GM21717 (cell line): ENCODE measurements around the gene NABP2.
"Not testable (repeated sequence)": the region's sequence is repeated elsewhere in the genome, so short reads cannot be mapped to it uniquely, and the experiment has no call there.

Experiments used
- ATAC-seq: cut with Tn5 transposase; IDR thresholded peaks from one replicate; pipeline ENCODE4 v1.9.1; 2021; ENCODE audit warnings: mild to moderate bottlenecking, moderate library complexity; ENCODE audit not compliant: unreplicated experiment

Gene NABP2

GRCh38 chr12:56224102-56224701, at the start of gene NABP2:
TSS of gene NABP2 (plus strand) at chr12:56224342. CDS start at chr12:56224857, 515 bp downstream.
- ATAC-seq = peak; percentile 68

GRCh38 chr12:56178347-56178746, 45.8 kb upstream of the NABP2 start:
- no peak for ATAC-seq

DNA sequence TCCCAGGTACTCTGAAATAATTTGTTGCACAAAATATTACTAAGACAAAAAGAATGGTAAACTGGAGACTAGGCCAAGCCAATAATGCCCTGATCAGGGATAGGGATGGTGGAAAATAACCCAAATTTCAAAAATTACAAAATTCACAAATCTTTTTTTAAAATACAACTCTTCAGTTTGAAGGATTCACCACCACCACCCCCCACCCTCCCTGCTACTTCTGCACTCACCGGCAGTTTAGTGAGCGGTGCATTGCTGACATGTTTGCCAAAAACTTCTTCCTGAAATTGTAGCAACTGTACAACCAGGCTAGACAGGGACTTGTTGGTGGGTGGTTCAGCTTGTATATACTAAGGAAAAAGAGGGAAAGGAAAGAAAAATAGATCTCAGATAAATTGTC, 37.2 kb upstream of the NABP2 start:
- no peak for ATAC-seq

DNA sequence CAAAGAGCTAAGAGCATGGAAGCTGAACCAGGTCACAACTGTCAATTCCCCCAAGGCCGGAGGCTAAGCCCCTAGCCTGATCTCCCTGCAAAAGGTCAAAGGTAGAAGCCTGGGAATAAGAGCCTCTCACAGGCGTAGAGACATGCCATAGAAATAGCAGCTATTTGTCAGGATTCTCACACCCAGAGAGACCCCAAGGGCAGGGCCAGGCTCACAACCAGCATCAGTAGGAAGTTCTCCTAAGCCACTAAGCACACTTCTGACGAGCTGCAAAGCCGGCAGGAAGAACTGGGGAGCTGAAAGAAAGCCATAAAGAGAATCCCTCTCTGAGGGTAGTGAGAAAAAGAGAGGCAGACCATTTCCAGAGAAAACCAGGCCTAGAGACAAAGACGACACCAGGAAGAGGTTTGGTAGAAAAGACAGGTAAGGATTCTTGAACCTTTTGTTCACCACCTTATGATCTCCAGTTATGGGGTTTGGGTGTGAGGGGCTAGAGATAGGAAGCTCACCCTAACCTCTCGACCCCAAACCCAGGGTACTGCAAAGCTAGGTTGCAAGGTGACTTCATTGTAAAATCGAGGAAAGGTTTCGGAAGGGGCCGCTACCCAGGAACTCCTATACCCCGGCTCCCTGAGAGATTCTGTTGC, 35.9 kb upstream of the NABP2 start:
- no peak for ATAC-seq

DNA sequence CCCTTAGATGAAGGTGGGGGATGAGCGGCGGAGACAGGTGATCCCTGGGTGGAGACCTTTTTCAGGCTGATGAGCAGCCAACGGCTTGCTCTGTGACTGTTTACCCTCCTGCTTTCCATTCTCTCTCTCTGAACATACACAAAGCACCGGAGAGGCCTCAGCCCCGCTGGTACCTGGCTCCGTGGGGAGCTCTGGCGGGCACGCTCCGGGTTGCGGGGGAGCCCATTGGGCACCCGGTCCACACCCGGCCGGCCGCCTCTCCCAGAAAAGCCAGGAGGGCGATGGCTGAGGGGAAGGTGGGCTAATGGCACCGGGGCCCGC, 35.4 kb upstream of the NABP2 start:
- no peak for ATAC-seq

DNA sequence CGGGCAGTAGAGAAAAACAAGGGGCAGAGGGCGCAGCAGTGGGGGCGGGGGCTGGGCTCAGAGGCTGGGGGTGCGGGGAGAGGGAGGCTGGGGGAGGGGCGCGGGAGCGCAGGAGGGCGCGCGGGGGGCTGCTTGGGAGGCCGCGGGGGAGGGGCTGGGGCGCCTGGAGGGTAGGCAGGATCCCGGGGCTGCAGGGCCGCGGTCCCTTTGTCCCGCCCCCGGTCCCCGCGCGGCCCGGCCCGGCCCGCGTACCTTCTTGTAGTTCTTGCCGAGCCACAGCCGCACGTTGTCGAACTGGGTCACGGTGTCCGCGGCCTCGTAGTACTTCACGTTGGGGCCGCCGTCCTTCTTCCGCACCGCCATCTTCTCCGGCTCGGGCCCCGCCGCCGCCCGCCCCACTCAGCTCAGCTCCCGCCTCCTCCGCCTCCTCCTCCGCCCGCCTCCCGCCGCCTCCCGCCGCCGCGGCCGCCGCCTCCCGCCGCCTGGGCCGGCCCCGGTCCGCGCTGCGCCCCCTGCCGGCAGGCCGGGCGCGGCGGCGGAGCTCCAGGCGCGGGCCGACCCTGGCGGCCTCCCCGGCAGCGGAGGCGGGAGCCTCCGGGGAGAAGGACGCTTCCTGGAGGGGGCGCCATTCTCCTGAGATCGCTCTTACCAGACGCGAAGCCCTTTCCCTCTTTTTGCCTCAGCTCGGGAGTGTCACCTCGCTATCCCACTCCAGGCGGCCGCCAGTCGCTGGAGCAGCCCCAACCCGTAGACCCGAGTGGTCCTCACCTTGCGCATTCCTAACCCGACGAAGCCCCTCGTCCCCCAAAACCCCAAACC, 34.8 kb upstream of the NABP2 start, which contains the start of gene SMARCC2:
TSS of gene SMARCC2 (minus strand) at position 385 of the 819 bp plus-strand sequence. CDS start at position 363, 22 bp downstream.
- peak; percentile 64 for ATAC-seq

- ATAC-seq = peak; percentile 35
These were observed 34.0 kb upstream of the NABP2 start for GRCh38 chr12:56189918-56190694.

DNA sequence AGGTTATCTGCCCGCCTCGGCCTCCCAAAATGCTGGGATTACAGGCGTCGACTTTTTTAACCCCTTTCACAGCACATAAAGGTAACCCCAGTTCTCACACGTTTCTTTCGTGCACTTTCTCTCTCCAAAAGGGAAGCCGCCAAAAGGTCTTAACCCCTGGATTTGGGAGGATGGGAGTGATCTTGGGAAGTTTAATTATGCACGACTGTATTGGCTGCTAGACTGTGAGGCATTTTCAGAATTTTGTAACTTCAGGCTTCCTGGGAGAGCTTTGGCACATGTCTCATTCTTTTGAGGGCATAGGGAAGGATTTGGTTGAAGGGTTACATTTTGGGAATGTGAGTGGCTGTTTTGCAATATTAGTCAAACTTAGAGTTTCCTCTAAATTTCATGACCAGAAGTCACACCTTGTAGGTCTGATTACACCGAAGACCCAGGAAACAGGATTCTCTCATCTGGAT, 33.4 kb upstream of the NABP2 start:
- no peak for ATAC-seq

GRCh38 chr12:56192582-56192981, 31.6 kb upstream of the NABP2 start:
- no peak for ATAC-seq

GRCh38 chr12:56193025-56193578, 31.0 kb upstream of the NABP2 start:
- no peak for ATAC-seq

- ATAC-seq = not testable (repeated sequence)
These were observed 27.2 kb upstream of the NABP2 start for GRCh38 chr12:56196818-56197550.

- ATAC-seq = no peak
These were observed 26.1 kb upstream of the NABP2 start for GRCh38 chr12:56197921-56198635.

GRCh38 chr12:56198836-56199235, 25.3 kb upstream of the NABP2 start:
- no peak for ATAC-seq

DNA sequence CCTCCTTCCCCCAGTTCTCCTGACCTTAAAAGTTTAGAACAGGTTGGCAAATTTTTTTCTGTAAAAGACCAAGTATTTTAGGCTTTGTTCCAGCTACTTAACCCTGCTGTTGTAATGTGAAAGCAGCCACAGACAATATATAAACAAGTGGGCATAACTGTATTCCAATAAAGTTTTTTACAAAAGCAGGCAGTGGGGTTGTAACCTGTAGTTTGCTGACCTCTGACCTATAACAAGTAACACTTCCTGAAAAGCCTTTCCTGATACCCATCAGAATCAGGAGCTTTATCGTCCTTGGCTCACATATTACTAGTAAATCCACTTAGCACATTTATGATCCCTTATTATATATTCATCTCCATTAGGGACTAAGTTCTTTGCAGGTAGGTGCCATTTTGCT, 21.8 kb upstream of the NABP2 start:
- ATAC-seq = no peak

DNA sequence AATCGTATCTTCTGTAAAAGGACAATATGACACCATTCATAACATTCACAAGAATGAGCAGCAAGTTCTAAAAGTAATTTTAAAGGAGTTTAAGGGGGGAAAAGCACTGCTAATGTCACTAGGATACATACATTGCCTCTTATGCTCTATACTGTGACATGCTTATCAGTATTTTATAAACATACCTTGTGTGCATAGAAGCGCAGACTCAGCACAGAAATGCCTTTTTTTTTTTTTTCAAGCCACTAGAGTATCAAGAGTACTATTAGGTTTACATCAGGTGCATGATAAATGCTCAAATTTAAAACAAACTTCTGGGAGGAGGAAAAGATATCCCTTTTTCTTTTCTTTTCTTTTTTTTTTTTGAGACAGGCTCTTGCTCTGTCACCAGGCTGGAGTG, 21.3 kb upstream of the NABP2 start:
- no peak for ATAC-seq

DNA sequence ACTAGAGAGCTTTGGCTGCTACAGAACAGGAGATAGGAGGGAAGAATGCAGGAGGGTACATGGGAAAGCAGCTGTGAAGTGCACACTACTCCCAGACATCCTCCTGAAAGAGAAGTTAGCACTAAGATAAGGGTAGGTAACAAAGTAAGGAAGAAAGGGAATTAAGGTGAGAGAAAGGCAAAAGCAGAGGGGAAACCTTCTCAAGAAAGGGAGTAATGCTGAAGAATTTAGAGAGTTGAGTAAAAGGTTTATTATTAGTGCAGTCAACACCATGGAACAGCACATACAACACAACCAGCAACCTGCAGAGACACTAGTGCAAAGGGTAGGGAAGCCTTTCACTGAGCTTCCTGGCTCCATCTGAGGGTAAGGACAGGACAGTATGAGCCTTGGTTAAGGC, 19.9 kb upstream of the NABP2 start:
- no peak for ATAC-seq

- ATAC-seq = no peak
These were observed 18.7 kb upstream of the NABP2 start for GRCh38 chr12:56205445-56205844.

DNA sequence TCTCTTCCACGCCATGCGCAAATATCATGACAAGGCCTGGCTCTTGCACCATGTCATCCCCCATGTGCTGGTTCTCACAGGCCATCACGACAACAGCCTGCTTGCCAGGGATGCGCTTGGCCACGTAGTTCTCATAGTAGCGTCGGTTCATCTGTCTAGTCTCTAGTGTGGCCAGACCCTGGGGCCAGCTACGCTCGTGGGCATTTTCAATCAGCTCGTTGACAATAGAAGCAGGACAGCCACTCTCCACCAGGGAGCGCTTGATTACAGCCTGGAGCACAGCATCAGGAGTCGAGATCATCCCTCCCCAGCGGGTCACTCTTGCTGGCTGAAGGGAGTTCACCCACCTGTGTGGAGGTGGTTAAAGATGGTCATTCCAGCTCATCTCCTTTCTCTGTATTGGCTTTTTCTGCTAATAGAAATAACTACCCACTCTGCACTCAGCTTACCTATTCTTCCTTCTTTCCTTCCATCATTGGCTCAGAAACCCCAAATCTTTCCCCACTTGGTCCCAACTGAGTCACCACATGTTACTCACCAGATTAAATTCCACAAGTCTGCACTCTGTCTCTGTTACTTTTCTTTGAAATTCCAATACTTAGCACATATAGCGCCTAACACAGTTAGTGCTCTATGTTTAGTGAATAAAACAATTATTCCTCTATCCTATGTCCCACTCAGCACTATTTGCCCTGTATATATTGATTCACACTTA, 17.5 kb upstream of the NABP2 start:
- no peak for ATAC-seq

DNA sequence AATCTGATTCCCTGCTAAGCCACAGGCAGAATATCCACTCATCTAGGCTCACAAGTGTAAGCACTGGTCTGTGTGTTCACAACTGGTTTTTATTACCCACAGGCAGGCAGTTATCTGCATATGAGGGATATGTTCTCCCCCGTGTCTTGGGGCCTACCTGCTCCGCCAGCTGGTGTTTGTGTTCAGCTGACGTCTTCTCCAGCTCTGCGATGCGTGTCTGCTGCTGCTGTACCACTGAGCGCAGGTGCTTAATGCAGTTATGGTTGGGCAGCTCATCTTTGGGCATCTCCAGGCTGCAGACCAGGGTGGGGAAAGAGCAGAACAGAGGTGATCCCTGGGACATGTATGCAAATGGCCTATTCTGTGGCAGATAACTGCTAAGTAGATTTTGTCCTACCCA, 16.1 kb upstream of the NABP2 start:
- ATAC-seq = no peak
